ENCODE results near the gene MED13. TPM values are rescaled to one million over a fixed set of nuclear protein-coding genes. Genes with fewer than 3 reads are reported as not detected.

The MED13 gene
- total RNA-seq (10 to 100 TPM; 44.2 to 64.0 TPM), polyA plus RNA-seq (1 to 10 TPM; 6.6 to 7.7 TPM)

- TF ChIP-seq HNF4A (conservative IDR thresholded peaks at IDR 0.05) (no peak), GABPA (IDR thresholded peaks at IDR 0.05 in 1 of 2, conservative IDR thresholded peaks at IDR 0.05 in 1 of 2) (no peak), MAX (IDR thresholded peaks at IDR 0.05) (no peak), NR2F2 (IDR thresholded peaks at IDR 0.05) (no peak), RXRA (IDR thresholded peaks at IDR 0.05) (no peak), HNF4G (IDR thresholded peaks at IDR 0.05) (no peak), YY1 (IDR thresholded peaks at IDR 0.05) (no peak), FOXA1 (IDR thresholded peaks at IDR 0.05) (no peak), CTCF (IDR thresholded peaks at IDR 0.05; ENCODE audit: low read depth, low read length, missing input control) (no peak), RAD21 (IDR thresholded peaks at IDR 0.05) (no peak), SP1 (IDR thresholded peaks at IDR 0.05) (no peak), EGR1 (IDR thresholded peaks at IDR 0.05; ENCODE audit: low read depth in 2 of 2) (no peak)
- WGBS, result under 1% methylated on average over 76 of the region's 79 CpGs
- Histone ChIP-seq H3K27me3 (ENCODE audit: control insufficient read depth in 4 of 4, insufficient read depth in 4 of 4, low read length in 3 of 4) (no peaks in the 10 kb centered on the region), H3K4me1 (ENCODE audit: control insufficient read depth in 4 of 4, insufficient read depth in 4 of 4, low read length in 3 of 4) (peaks cover 13 to 64% (median 51%) of the 10 kb centered on the region in 4 donors), H3K4me3 (ENCODE audit: low read depth in 1 of 3, low read length in 3 of 3) (peak within 1 kb of the TSS; percentile 98 to 99 (median 99)), H3K27ac (ENCODE audit: low read depth in 1 of 2, low read length in 2 of 2) (peak within 1 kb of the TSS; percentile 98 to 100), H3K36me3 (ENCODE audit: control insufficient read depth in 4 of 4, insufficient read depth in 3 of 4, low read depth in 1 of 4, low read length in 3 of 4) (no peaks in the 10 kb centered on the region), H3K9ac (ENCODE audit: low read depth in 1 of 2, low read length in 2 of 2) (peak within 1 kb of the TSS; percentile 99), H3K9me3 (ENCODE audit: control insufficient read depth in 4 of 4, low read length in 3 of 4) (no peaks in the 10 kb centered on the region)
- DNase-seq (ENCODE audit: low spot score), result peak; percentile 77
Measured at GRCh38 chr17:62064791-62065563, at the start of gene MED13. MED13 (minus strand) TSS chr17:62065278; CDS start chr17:62065205, 73 bp downstream.

- Histone ChIP-seq H3K9me3 (ENCODE audit: control insufficient read depth in 4 of 4, low read length in 3 of 4) (no peaks in the 10 kb centered on the region), H3K36me3 (ENCODE audit: control insufficient read depth in 4 of 4, insufficient read depth in 3 of 4, low read depth in 1 of 4, low read length in 3 of 4) (no peaks in the 10 kb centered on the region), H3K27me3 (ENCODE audit: control insufficient read depth in 4 of 4, insufficient read depth in 4 of 4, low read length in 3 of 4) (no peaks in the 10 kb centered on the region), H3K4me3 (ENCODE audit: low read depth in 1 of 3, low read length in 3 of 3) (no peak overlapping the region), H3K4me1 (ENCODE audit: control insufficient read depth in 4 of 4, insufficient read depth in 4 of 4, low read length in 3 of 4) (peaks cover 0 to 4% (median 2%) of the 10 kb centered on the region in 4 donors), H3K27ac (ENCODE audit: low read depth in 1 of 2, low read length in 2 of 2) (no peak overlapping the region), H3K9ac (ENCODE audit: low read depth in 1 of 2, low read length in 2 of 2) (no peak overlapping the region)
- TF ChIP-seq TAF1 (conservative IDR thresholded peaks at IDR 0.05) (no peak), CTCF (IDR thresholded peaks at IDR 0.05; ENCODE audit: low read depth, low read length, missing input control) (no peak)
- WGBS, result 82% methylated on average over 2 of the region's 2 CpGs
- no peak for DNase-seq (ENCODE audit: low spot score)
Measured at GRCh38 chr17:62112229-62112628, 47.2 kb upstream of the MED13 start.

Measured in liver (tissue), 9 donors.